Esophagus mucosa (tissue), 1 donor: ENCODE measurements around the gene CPEB4. TPM values are rescaled to one million over a fixed set of nuclear protein-coding genes. Genes with fewer than 3 reads are reported as not detected.

Experiments used
- ATAC-seq: fragments of 200-7000 bp; cut with Tn5 transposase; one replicate; pipeline ENCODE4 v1.9.1; 2020
- total RNA-seq: library from RNA; stranded (reverse); gene quantifications from one replicate; pipeline ENCODE4 v1.2.4, GENCODE V29; 2023
- donor health status: DM: yes; HTN: yes; CAD: no.

Gene CPEB4
- total RNA-seq, 1 donor from 2014 or later, result 38.5 TPM

DNA sequence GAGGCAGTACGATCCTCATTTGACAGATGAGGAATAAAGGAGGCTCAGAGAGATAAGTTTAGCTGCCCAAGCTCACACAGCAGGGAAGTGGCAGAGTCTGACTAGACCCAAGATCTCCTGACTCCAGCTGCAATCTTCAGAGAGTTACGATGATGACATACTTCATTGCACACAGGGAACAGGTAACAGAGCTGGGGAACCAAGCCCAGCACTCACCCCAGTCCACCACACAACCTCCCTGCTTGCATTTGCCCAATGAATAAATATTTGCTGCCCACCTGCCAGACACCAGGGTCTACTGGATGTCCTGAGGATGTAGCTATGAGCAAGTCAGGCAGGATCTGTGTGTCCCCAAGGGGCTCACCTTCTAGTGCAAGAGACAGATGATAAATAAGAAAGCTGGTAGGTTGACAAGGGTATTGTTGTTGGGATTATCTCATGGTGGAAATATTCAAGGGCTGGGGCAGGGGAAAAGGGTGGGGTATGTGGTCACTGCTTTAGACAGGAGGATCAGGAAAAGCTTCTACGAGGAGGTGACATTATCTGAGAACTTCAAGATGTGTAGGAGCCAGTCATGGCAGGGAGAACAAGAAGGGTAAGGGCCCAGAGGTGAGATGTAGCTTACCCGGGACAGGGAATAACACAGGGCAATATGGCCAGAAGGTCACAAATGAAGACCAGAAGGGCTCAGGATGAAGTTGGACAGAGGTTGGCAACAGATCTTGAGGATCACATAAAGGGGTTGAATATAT, 28.6 kb upstream of the CPEB4 start:
- peak; percentile 45 for ATAC-seq

DNA sequence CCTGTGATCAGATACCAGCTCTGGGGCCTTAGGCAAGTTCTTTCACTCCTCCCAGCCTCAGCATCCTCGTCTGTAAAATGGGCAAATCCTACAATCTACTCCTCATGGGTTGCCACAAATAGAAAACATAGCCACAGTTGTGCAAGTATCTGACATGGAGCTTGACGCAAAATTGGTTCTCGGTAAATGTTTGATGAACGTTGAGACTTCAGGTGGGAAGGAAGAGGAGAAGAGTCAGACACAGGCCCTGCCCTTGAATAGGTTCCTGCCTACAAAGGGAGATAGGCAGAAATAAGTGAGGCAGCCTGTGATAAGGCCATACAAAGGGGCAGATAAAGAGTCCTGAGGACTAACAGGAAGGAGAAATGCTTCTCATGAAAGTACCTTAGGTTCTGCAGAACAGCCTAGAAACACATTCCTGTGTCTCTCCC, 26.1 kb upstream of the CPEB4 start:
- ATAC-seq, result no peak

DNA sequence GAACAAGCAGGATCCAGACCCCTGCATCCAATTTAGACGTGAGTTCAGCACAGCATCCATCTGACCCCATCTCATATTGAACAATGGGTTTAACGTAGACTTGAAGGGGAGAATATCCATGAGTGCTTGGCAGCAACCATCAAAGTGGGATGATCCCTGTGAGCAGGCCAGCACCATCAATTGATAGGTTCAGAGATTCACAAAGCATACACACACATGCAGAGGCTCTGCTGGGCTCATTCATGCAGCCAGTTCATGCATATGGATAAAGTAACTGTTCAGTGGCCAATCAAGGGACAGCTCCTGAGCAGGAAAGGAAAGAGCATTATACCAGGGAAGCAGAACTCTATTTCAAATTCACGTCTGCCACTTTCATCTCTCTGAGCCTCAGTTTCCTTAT, 24.8 kb upstream of the CPEB4 start:
- ATAC-seq, result no peak

DNA sequence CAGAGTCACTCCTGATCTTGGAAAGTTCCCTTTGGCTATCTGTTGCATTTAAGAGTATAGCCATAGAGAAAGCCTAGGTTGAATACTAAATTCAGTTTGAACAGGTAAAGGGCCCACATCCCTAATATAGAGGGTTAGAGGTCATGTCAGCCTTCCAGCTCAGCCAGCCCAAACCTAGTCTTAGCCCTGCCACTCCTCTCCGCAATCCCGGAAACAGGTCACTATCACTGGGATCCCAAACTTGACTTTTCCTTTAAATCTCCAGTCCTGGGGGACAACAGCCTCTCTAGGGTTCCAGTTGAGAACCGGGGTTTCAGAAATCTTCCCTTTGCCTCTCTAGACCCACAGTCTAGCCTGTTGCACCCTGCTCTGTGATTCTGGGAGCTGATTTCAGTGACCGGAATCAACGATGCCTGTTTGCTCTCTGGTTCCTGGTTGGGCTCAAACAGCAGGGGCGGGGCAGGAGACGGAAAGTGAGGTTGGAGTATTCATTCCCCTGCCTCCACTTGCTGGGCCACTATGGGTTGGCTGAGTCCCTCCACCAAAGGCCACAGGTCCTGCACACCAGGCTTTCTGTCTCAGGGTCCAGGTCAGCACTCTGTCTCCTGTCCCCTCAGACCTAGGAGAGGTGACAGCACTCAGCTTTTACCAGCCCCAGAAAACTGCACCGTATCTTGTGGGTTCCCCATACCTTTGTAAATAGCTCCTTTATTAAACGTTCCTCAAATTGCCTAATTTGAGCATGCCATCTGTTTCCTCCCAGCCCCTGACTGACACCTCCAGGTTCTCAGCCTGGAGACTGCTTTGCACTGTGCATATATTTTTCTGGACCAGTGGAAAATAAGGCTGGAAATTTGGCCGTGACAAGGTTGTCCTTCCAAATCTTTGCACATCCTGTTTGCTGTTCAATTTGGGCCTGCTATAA, 23.8 kb upstream of the CPEB4 start:
- no peak for ATAC-seq

DNA sequence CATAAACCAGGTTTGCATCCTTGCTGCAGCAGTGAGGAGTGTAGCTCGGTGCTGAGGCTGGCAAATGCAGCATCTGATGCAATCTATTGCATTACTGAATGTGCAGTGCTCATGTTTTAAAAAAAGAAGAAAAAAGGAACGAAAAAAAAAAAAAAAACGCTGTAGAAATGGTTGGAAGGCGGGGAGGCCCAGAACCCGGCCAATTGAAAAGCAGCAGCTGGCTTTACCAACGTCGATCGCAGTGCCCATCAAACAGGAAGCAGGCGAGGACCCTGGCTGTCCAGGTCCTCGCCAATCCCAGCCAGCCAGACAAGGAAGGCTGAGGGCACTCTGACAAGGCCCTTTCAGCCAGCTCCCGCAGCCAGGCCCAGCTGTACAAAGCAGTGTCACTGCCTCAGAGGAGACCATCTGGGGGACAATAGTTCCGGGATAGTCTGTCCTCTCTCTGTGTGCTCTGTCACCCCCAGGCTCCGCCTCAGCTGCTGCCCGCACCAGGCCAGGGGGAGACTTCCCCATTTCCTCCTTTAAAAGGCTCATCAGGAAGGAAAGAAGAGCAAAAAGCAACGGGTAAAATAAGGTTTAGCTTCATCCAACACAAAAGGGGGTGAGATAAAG, 21.8 kb upstream of the CPEB4 start:
- no peak for ATAC-seq

DNA sequence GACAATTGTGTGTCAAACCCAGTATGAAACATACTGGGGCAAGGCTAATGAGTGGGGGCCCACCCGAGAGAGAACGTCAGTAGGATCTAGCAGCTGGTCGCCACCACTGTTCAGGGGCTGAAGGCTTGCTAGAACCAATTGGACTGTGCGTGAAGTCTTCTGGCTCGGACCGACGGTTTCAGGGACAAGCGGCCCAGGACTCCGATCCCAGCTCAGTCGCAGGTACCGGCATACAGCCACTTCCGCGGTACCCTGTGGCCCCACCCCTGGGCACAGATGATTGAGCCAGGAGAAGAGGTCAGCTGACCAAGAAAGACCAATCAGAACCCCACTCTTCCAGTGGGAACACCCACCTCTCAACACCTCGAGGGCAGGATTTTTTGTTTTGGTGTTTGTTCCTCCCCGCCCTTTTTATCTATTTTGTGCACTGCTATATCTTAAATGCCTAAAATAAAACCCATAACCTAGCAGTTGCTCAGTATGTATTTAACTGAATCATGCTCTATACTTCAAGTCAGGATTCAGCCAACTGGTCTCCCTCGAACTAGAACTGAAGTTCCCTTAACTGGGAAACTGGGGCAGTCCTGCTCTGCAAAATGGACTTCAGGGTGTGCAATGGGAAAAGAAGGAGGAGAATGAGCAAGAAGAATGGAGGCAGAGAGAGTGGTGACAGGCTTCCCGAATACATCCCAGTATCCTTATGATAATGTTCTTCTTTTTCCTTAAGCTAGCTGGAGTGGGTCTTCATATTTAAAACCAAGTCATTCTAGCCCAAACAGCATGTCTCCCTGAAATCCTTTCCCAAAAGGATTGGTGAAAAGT, 21.1 kb upstream of the CPEB4 start:
- ATAC-seq, result no peak

DNA sequence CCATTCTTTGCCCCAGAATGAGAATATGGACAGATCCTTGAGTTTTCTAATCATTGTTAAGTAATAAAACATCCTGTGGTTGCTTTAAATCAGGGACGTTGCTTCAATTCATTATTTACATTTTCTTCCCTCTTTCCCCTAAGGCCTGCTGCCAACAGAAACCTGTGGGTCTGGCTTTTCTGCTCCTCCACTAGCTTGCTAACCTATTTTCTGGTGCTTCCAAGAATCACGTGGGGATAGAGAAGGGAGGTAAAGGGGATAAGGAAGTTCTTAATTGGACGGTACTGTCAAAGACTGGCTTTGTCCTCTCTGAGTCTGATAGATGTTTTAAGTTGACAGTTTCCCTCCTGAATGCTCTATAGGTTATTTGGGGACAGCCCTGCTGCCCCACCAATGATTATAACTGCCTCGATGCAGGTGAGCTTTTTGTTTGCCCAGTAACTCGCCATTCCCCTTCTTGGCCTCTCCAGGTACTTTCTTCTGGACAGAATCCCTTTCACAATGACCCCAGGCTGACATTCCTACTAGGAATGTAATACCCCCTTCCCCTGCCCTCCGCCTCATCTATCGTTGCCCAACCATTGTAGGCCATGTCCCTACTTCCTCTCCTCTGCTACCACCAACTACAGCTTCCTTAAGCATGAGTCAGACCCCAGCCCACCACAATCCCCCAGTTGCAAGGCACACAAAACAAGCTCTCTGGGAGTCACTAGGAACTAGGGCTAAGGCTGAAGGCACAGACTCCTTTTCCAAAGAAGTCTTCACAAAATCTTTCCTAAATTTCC, 19.9 kb upstream of the CPEB4 start:
- peak; percentile 84 for ATAC-seq

DNA sequence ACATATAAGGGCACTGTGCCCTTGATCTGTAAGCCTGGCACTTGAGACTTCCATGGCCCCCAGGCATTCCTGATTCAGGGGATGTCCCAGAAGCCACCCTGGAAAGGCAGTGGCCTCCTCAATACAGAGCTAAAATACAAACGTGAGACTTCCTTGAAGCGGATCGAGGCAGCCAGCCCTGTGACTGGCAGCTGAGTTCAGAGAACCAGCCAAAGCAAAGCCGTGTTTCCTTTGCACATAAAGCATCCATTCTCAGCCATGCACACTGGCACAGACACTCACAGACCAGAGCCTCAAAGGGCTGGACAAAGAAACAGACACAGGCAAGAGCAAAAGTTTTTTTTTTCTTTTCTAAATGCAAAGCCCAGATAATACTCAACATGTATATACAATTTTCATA, 18.8 kb upstream of the CPEB4 start:
- no peak for ATAC-seq

DNA sequence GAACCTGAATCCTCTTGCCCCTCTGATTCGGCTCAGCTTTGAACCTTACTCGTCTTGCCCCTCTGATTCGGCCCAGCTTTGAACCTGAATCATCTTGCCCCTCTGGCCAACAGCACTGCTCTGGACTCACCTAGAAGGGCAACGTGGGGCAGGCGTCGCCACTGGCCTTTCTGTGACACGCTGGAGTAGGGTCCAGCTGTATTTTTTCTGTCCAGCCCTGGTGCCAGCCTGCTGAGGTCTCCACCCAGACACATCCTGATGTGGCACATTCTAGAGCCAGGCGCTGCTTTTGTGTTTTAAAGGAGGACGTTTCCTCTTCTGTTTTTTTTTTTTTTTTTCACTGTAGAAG, 15.2 kb upstream of the CPEB4 start:
- ATAC-seq, result peak; percentile 28

DNA sequence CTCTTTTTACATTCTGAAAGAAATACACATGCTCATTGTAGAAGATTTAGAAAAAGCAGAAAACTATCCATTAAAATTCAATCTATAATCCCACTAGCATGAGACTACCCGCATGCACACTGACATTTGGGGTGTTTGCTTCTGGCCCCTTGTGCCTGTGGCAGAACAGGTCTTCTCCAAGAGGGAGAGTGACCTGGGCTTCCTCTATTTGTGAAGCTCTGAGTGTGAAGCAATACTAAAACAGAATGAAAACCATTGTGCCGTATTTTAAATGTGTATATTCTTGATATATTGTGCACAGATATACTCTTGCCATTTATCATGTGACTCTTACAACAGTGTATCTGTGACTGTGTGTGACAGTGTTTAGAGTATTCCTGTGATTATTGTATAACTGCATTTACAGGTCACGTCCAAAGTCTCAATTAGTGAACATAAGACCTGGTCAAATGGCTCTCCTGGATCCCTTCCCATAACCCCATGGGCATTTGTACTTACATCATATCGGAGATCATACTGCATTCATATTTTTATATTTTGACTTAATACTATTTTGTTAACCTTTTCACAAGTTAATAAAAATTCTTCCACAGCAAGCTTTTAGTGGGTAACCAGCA, 14.7 kb upstream of the CPEB4 start:
- no peak for ATAC-seq

DNA sequence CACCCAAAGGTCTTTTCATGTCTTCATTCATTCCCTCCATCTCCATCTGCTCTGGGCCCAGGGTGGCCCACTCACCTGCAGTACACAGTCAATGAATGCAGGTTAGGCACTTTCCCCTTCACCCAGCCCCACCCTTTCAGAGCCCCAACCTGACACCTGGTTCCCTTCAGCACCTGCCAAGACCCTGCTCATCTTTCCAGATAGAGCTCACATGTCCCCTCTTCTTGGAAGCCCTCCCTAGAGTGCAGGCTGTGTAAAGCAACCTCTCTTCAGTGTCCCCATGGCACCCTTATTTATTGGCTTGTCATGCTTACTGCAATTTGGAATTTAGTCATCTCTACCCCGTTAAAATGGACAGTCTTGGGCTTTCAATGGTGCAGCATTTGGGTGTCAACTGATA, 13.0 kb upstream of the CPEB4 start:
- peak; percentile 26 for ATAC-seq

DNA sequence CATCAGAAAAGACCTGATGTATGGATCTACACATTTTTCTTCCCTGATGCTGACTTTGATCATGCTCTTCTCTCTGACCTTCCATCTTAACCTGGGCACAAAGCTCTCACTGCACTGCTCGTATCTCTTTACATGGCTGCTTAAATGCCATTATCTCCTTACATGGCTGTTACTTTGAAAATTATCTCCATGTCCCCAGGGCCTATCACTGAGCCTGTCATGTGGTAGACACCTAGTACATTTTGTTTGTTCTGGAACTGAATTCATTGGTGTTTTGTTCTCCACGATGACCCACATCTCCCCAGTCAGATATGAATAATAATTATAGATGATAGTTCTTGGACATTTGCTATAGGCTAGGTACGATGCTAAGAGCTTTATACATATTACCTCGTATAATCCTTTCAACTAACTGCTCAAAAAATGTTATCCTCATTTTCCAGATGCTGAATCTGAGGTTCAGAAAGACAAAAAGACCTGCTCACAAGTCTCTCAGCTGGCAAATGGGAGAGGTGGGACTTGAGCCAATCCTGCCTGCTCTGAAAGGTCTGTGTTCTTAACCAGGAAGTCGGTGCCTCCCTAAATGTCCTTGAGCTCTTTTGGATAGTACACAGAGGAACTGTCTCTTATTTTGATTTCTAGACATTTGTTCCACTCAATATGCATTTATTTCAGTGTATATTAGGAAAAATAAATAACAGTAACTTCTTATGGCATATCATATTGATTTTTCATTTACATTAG, 9.8 kb upstream of the CPEB4 start:
- ATAC-seq, result no peak

DNA sequence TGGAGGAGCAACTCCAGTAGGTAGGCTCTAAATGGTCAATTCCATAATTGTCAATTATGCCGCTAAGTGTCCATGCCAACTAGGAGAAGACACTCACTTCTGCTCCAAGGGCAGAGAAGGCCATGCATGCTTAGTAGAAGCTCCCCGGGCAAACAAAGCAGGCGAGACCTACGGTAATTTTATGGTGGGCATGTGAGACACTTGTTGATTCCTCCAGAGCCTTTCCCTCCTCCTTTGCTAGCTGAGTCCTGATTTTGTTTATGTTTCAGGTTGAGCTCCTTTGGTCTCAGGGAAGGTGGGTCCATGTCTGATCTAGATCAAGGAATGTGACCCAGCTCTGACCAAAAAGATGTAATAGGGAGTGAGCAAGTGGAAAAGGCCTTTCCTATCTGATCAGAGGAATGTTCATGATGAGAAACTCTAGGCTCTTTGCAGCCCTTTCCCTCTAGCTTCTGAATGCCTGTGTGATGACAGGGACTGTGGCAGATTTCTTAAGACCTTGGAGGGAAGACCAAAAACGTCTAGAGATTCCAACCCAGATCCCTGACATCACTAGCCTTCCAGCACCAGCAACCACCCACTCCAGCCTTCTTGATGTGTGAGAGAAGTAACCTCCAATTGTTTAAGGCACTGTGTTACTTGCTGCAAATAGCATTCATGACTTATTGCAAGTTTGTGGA, 7.7 kb upstream of the CPEB4 start:
- no peak for ATAC-seq

DNA sequence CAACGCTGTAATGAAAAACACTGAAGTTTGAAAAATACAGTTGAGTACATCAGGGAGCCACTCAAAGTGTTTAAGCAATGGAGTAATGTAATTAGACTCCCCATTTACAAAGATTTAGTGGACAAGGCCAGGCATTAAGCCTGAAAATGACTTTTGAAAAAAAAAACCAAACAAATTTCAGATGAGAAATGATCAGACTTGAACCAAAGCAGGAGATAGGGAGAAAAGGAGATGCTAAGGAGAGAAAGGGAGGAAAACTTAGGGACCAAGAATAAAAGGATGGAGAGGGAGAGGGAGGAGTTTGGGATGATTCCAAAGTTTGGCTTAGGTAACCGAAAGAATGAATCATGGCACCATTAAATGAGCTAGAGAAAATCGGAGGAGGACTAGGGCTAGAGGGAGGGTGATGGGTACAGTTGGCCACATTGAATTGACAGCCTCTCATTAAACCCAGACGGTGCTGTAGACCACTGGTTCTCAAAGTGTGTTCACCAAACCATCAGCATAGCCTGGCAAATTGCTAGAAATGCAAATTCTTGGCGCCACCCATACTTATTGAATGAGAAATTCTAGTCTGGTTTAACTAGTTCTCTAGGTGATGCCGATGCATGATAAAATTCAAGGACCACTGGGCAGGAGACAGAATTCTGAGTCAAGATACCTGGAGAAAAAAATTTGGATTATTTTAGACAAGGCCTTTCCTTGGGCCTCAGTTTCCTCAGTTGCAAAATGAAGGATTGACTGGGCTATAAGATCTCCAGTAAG, 6.2 kb upstream of the CPEB4 start:
- no peak for ATAC-seq

DNA sequence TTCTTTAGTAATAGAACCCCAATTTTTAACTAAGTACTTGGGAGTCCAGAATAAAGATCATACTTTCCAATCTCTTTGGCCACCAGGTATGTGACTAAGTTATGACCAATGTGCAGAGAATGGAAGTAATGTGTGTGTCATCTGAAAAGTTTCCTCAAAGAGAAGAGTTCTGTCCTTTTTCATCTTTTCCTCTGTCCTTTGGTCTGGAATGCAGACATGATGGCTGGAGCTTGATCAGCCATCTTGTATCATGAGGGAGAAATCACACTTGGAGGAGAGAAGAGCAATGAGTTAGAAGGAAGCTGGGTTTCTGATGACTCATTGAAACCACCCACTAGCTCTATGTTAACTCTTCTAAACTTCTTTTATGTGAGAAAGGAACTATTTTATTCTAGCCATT, 5.5 kb upstream of the CPEB4 start:
- peak; percentile 7 for ATAC-seq

DNA sequence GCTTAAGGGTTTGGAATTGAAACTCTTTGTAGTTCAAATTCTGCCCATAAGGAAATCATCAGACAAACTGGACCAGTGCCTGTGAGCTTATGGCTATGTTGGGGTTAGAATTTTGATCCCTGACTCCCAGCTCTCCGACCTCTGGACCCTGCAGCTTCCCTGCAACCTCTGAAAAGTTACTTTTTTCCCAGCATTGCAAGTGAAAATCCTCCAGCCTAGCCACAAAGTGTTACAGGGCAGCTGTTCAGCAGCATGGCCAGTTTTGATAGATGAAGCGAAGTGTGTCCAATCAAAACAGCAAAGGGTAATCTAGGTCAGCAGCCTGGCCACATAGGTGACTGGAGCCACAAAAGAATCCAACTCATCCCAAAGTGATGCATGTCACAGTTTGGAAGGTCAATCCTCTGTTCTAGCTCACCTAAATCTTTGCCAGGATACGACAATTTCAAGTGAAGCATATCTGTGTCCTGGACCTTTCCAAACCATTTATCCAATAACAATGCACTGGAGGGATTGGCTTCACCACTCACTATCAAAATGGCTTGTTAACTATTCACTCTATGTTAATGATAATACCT, 4.7 kb upstream of the CPEB4 start:
- ATAC-seq, result no peak

DNA sequence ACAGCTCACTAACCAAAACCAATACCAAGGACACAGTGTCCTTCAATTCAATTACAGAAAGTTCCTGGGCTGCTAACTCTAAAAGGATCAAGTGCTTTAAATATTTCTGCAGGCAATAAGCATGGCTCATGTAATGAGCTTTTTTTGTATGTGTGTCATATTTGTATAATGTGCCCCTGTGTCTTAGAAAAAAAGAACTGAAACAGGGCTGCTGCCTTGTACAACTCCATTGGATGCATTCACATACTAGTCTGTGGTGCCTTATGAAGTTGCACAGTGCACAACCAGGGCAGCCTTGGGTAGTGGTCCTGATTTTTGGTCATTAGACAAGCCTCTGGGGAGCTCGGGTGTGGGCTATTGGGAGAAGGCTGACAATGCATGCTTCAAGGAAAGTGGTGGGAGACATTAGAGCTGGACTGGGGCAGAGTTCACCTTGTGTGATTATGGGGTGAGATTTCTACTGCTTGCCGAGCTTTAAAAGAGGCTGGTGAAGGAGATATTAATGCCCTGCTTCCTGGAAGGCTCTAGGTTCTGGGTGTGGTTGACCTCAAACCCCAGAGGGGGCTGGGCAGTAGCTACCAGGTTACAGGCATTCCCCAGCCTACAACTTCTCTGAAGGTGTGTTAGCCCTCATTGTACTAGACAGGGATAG, 3.6 kb upstream of the CPEB4 start:
- peak; percentile 12 for ATAC-seq

DNA sequence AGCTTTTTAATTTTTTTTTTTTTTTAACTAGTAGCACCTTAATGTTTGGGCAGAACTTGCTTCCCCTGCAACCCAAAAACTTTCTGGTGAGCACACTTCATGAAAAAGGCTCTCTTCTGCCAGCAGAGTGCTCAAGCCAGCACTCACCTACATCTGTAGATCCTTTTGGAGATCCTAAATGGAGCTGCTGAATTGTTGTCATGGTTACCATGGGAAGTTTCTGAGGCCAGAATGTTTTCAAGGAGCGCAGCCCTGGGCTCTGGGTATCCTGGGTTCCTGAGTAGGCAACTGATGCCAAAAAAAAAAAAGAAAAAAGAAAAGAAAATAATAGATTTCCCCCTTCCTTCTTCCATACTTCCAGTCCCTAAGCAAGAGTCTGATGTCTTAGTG, 3.1 kb upstream of the CPEB4 start:
- ATAC-seq, result no peak
